GM12878 (cell line): ENCODE measurements around the gene OR2T11.
"Not testable (repeated sequence)": the region's sequence is repeated elsewhere in the genome, so short reads cannot be mapped to it uniquely, and the experiment has no call there.

Experiments used
- CHD4 ChIP-seq: fragments of 200-600 bp; sonication (generic); IDR thresholded peaks from 2 replicates; pipeline ENCODE4 v1.6.1; 2016; ENCODE audit warnings: mild to moderate bottlenecking
- CREM ChIP-seq: IDR thresholded peaks from 2 replicates; pipeline ENCODE4 v1.6.1; 2014; ENCODE audit warnings: antibody characterized with exemption, low read depth
- EP300 ChIP-seq, 2 experiments: fragments of 150-350 bp in 1 of 2; IDR thresholded peaks; 2 replicates each; pipeline ENCODE4 v1.6.1; 2011 to 2012; ENCODE audit warnings: low read depth in 2 of 2, low read length in 2 of 2, borderline replicate concordance in 1 of 2, improper control_type of control experiment in 1 of 2, inconsistent platforms in 1 of 2; ENCODE audit not compliant: control insufficient read depth in 1 of 2
- MYC ChIP-seq: IDR thresholded peaks from 2 replicates; pipeline ENCODE4 v1.6.1; 2011; ENCODE audit warnings: mild to moderate bottlenecking, low read length, moderate library complexity, inconsistent platforms; ENCODE audit not compliant: insufficient read depth, insufficient replicate concordance, insufficient read length, severe bottlenecking
- NR2F1 ChIP-seq: fragments of 450-650 bp; conservative IDR thresholded peaks from 2 replicates; pipeline ENCODE4 v1.6.1; 2017; ENCODE audit warnings: mild to moderate bottlenecking
- NRF1 ChIP-seq: conservative IDR thresholded peaks from 2 replicates; pipeline ENCODE4 v1.6.1; 2011; ENCODE audit warnings: mild to moderate bottlenecking, low read depth, low read length, improper control_type of control experiment
- PKNOX1 ChIP-seq: fragments of 450-650 bp; IDR thresholded peaks from 2 replicates; pipeline ENCODE4 v1.6.1; 2016; ENCODE audit warnings: mild to moderate bottlenecking
- POLR2A ChIP-seq: IDR thresholded peaks from 2 replicates; pipeline ENCODE4 v1.6.1; 2011; ENCODE audit warnings: low read depth, mild to moderate bottlenecking, low read length
- RAD51 ChIP-seq: fragments of 450-650 bp; IDR thresholded peaks from 2 replicates; pipeline ENCODE4 v1.6.1; 2016; ENCODE audit warnings: moderate library complexity, mild to moderate bottlenecking, inconsistent platforms
- RBBP5 ChIP-seq: fragments of 200-600 bp; sonication (generic); conservative IDR thresholded peaks from 2 replicates; pipeline ENCODE4 v1.6.1; 2016
- SMC3 ChIP-seq: IDR thresholded peaks from 2 replicates; pipeline ENCODE4 v1.6.1; 2011; ENCODE audit warnings: low read length, improper control_type of control experiment, borderline replicate concordance
- SUZ12 ChIP-seq: fragments of 200-600 bp; sonication (generic); IDR thresholded peaks from one replicate; pipeline ENCODE4 v1.6.1; 2018; ENCODE audit warnings: antibody characterized with exemption, mild to moderate bottlenecking; ENCODE audit not compliant: unreplicated experiment
- TF ChIP-seq, protein P1 (sequence below), 3 experiments: IDR thresholded peaks in 2 of 3; conservative IDR thresholded peaks in 1 of 3; 2 replicates each; pipeline ENCODE4 v1.5.1; 2011; ENCODE audit warnings: low read depth in 3 of 3, low read length in 3 of 3, mild to moderate bottlenecking in 3 of 3, control low read depth in 2 of 3, moderate library complexity in 2 of 3, inconsistent platforms in 1 of 3, mixed read lengths in 1 of 3; ENCODE audit not compliant: control insufficient read depth in 2 of 3, insufficient read depth in 1 of 3; ENCODE audit errors: extremely low read depth in 1 of 3

GRCh38 chr1:248640906-248641305 is 6.0 kb upstream of the OR2T11 start:
- TF ChIP-seq, protein P1, sequence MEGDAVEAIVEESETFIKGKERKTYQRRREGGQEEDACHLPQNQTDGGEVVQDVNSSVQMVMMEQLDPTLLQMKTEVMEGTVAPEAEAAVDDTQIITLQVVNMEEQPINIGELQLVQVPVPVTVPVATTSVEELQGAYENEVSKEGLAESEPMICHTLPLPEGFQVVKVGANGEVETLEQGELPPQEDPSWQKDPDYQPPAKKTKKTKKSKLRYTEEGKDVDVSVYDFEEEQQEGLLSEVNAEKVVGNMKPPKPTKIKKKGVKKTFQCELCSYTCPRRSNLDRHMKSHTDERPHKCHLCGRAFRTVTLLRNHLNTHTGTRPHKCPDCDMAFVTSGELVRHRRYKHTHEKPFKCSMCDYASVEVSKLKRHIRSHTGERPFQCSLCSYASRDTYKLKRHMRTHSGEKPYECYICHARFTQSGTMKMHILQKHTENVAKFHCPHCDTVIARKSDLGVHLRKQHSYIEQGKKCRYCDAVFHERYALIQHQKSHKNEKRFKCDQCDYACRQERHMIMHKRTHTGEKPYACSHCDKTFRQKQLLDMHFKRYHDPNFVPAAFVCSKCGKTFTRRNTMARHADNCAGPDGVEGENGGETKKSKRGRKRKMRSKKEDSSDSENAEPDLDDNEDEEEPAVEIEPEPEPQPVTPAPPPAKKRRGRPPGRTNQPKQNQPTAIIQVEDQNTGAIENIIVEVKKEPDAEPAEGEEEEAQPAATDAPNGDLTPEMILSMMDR (IDR thresholded peaks at IDR 0.05 in 2 of 3, conservative IDR thresholded peaks at IDR 0.05 in 1 of 3; ENCODE audit: control insufficient read depth in 2 of 3, extremely low read depth in 1 of 3, insufficient read depth in 1 of 3, low read depth in 3 of 3, low read length in 3 of 3): not testable (repeated sequence)
- TF ChIP-seq POLR2A; RBBP5; SUZ12; MYC; NRF1; EP300 (IDR thresholded peaks at IDR 0.05; ENCODE audit: borderline replicate concordance in 1 of 2, control insufficient read depth in 1 of 2, low read depth in 2 of 2, low read length in 2 of 2); RAD51; SMC3; NR2F1; CHD4; PKNOX1; CREM: not testable (repeated sequence)
